Measurements from ENCODE around the gene HSP90AB1. TPM values are rescaled to one million over a fixed set of nuclear protein-coding genes. Genes with fewer than 3 reads are reported as not detected.
A peak's percentile ranks its signal among the peaks of the same experiment; 100 is the strongest.

HSP90AB1 gene
- polyA plus RNA-seq, 1 of the 3 experiments (the other 2 are of a cell fraction) = 843 TPM

DNA sequence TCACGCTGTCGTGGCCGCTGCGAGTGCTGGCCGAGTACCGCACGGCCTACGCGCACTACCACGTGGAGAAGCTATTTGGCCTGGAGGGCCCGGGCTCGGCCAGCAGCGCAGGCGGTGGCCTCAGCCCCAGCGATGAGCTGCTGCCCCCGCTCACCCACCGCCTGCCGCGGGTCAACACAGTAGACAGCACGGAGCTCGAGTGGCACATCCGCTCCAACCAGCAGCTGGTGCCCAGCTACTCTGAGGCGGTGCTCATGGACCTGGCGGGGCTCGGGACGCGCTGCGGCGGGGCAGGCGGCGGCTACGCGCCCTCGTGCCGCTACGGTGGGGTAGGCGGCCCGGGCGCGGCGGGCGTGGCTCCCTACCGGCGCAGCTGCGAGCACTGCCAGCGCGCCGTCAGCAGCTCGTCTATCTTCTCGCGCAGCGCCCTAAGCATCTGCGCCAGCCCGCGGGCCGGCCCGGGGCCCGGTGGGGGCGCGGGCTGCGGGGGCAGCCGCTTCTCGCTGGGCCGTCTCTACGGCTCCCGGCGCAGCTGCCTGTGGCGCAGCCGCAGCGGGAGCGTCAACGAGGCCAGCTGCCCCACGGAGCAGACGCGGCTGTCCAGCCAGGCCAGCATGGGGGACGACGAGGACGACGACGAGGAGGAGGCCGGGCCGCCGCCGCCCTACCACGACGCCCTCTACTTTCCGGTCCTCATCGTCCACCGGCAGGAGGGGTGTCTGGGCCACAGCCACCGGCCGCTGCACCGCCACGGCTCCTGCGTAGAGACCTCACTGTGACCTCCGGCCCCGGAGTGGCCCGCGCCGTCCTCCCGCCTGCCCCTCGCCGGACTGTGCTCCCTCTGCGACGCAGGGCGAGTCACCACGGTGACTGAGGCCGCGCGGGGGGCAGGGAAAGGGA lies 29.1 kb downstream of the HSP90AB1 start:
- no peak overlapping the region for H3K27ac ChIP-seq (ENCODE audit: low read depth in 2 of 2, low read length in 1 of 2)
- 0 out of 2 replicates have a peak, but pooled peaks cover 15% of the 10 kb centered on the region for H3K27me3 ChIP-seq (ENCODE audit: insufficient read depth)
- no peak overlapping the region for H3K4me2 ChIP-seq
- 93% methylated on average over 28 of the region's 109 CpGs for WGBS (ENCODE audit: low lambda C conversion rate)
- H3K4me1 ChIP-seq (ENCODE audit: control insufficient read depth in 1 of 2, insufficient read depth in 2 of 2, low read depth in 1 of 2, low read length in 1 of 2) = peaks cover 0 to 12% of the 10 kb centered on the region in 2 experiments; a peak in 1 of 4 replicates
- no peaks in the 10 kb centered on the region for H3F3A ChIP-seq (replicated peaks; ENCODE audit: insufficient read depth)
- H2AFZ ChIP-seq (ENCODE audit: low read depth) = no peak overlapping the region
- peak; percentile 22 for DNase-seq
- H3K9ac ChIP-seq = no peak overlapping the region
- no peaks in the 10 kb centered on the region for H3K9me2 ChIP-seq
- no peaks in the 10 kb centered on the region for H3K9me3 ChIP-seq
- H3K4me3 ChIP-seq (ENCODE audit: low read depth in 2 of 2, low read length in 1 of 2) = no peak overlapping the region
- no peaks in the 10 kb centered on the region for H4K20me1 ChIP-seq (ENCODE audit: insufficient read depth)
- CTCF ChIA-PET = interaction anchor here (1.2 kb wide), 1 partner anchor 62 kb away, joined by 3 read pairs; no protein-coding TSS in a partner anchor
- H3K36me3 ChIP-seq (replicated peaks in 1 of 2; ENCODE audit: control insufficient read depth in 1 of 2, insufficient read depth in 2 of 2, low read length in 1 of 2) = no peaks in the 10 kb centered on the region
- H3K79me2 ChIP-seq (ENCODE audit: insufficient read depth) = no peaks in the 10 kb centered on the region
- POLR2A ChIA-PET = no interaction called here
- TF ChIP-seq SMC3 (IDR thresholded peaks at IDR 0.05; ENCODE audit: low read depth, low read length) (no peak), TAF1 (IDR thresholded peaks at IDR 0.05; ENCODE audit: borderline replicate concordance, low read depth, low read length) (no peak), RAD21 (IDR thresholded peaks at IDR 0.05; ENCODE audit: low read length) (no peak), GABPA (IDR thresholded peaks at IDR 0.05; ENCODE audit: low read depth) (no peak), FOXJ3 (CRISPR knock-in tag; IDR thresholded peaks at IDR 0.05) (no peak), FOSL2 (IDR thresholded peaks at IDR 0.05; ENCODE audit: borderline replicate concordance, low read depth) (no peak), NFIC (IDR thresholded peaks at IDR 0.05; ENCODE audit: borderline replicate concordance) (no peak), SIN3A (IDR thresholded peaks at IDR 0.05; ENCODE audit: borderline replicate concordance, low read depth, low read length) (no peak), RFX5 (IDR thresholded peaks at IDR 0.05; ENCODE audit: low read length) (no peak), GATA2 (CRISPR knock-in tag; IDR thresholded peaks at IDR 0.05) (no peak)
- TF ChIP-seq, protein P1, sequence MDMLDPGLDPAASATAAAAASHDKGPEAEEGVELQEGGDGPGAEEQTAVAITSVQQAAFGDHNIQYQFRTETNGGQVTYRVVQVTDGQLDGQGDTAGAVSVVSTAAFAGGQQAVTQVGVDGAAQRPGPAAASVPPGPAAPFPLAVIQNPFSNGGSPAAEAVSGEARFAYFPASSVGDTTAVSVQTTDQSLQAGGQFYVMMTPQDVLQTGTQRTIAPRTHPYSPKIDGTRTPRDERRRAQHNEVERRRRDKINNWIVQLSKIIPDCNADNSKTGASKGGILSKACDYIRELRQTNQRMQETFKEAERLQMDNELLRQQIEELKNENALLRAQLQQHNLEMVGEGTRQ (IDR thresholded peaks at IDR 0.05; ENCODE audit: borderline replicate concordance, low read depth, low read length) = no peak
- TF ChIP-seq, protein P2, sequence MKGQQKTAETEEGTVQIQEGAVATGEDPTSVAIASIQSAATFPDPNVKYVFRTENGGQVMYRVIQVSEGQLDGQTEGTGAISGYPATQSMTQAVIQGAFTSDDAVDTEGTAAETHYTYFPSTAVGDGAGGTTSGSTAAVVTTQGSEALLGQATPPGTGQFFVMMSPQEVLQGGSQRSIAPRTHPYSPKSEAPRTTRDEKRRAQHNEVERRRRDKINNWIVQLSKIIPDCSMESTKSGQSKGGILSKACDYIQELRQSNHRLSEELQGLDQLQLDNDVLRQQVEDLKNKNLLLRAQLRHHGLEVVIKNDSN (IDR thresholded peaks at IDR 0.05; ENCODE audit: borderline replicate concordance, low read depth) = no peak
- TF ChIP-seq, protein P3, sequence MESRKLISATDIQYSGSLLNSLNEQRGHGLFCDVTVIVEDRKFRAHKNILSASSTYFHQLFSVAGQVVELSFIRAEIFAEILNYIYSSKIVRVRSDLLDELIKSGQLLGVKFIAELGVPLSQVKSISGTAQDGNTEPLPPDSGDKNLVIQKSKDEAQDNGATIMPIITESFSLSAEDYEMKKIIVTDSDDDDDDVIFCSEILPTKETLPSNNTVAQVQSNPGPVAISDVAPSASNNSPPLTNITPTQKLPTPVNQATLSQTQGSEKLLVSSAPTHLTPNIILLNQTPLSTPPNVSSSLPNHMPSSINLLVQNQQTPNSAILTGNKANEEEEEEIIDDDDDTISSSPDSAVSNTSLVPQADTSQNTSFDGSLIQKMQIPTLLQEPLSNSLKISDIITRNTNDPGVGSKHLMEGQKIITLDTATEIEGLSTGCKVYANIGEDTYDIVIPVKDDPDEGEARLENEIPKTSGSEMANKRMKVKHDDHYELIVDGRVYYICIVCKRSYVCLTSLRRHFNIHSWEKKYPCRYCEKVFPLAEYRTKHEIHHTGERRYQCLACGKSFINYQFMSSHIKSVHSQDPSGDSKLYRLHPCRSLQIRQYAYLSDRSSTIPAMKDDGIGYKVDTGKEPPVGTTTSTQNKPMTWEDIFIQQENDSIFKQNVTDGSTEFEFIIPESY (IDR thresholded peaks at IDR 0.05; ENCODE audit: borderline replicate concordance, low read depth) = no peak

All from SK-N-SH (cell line).